SK-N-SH (cell line): ENCODE data around the gene TBC1D8. TPM values are rescaled to one million over a fixed set of nuclear protein-coding genes. Genes with fewer than 3 reads are reported as not detected.

Source experiments
- CTCF ChIA-PET: fragments of 300-600, 350-600 bp; formaldehyde crosslinking; extraction: SDS; loops from one replicate; lab custom pipeline; 2021; lab: Yijun Ruan, JAX
- POLR2A ChIA-PET: fragments of 350-600 bp; sonication (Branson Sonifier 250); formaldehyde crosslinking; extraction: SDS; loops from one replicate; lab custom pipeline; 2020; ENCODE audit warnings: antibody characterized with exemption, inconsistent platforms; lab: Yijun Ruan, JAX
- DNase-seq: peaks from one replicate; pipeline ENCODE4 v3.0.0; 2012
- H2AFZ ChIP-seq: fragments of 200-600 bp; sonication (generic); 2 replicates; pipeline ENCODE4 v1.8.1; 2016; ENCODE audit warnings: antibody characterized with exemption, mild to moderate bottlenecking, low read depth
- H3F3A ChIP-seq: fragments of 200-600 bp; sonication (generic); replicated peaks from 2 replicates; pipeline ENCODE3; 2016; ENCODE audit warnings: antibody characterized with exemption, mild to moderate bottlenecking; ENCODE audit not compliant: insufficient read depth
- H3K27ac ChIP-seq, 2 experiments: fragments of 200-500 bp in 1 of 2; fragments of 200-600 bp in 1 of 2; sonication (Bioruptor generic) in 1 of 2; sonication (generic), shearing (Covaris generic) in 1 of 2; 2 replicates each; pipeline versions ENCODE4 v1.5.1 to v1.6.1; 2014 to 2016; ENCODE audit warnings: low read depth in 2 of 2, inconsistent platforms in 1 of 2, low read length in 1 of 2, mild to moderate bottlenecking in 1 of 2, mixed read lengths in 1 of 2
- H3K27me3 ChIP-seq: fragments of 200-600 bp; sonication (generic), shearing (Covaris generic); 2 replicates; pipeline ENCODE4 v1.6.1; 2016; ENCODE audit warnings: mixed run types; ENCODE audit not compliant: insufficient read depth
- H3K36me3 ChIP-seq, 2 experiments: fragments of 200-500 bp in 1 of 2; fragments of 200-600 bp in 1 of 2; sonication (Bioruptor generic) in 1 of 2; sonication (generic) in 1 of 2; replicated peaks in 1 of 2; 2 replicates each; pipeline versions ENCODE3 to v1.5.1; 2014 to 2016; ENCODE audit warnings: low read length in 1 of 2, mild to moderate bottlenecking in 1 of 2; ENCODE audit not compliant: insufficient read depth in 2 of 2, control insufficient read depth in 1 of 2
- H3K4me1 ChIP-seq, 2 experiments: fragments of 200-500 bp in 1 of 2; fragments of 200-600 bp in 1 of 2; sonication (Bioruptor generic) in 1 of 2; sonication (generic), shearing (Covaris generic) in 1 of 2; 2 replicates each; pipeline versions ENCODE4 v1.5.1 to v1.6.1; 2014 to 2016; ENCODE audit warnings: low read depth in 1 of 2, low read length in 1 of 2, mixed run types in 1 of 2; ENCODE audit not compliant: insufficient read depth in 2 of 2, control insufficient read depth in 1 of 2
- H3K4me2 ChIP-seq: fragments of 200-600 bp; sonication (generic), shearing (Covaris generic); 2 replicates; pipeline ENCODE4 v1.6.1; 2017; ENCODE audit warnings: mixed run types
- H3K4me3 ChIP-seq, 2 experiments: fragments of 200-500 bp in 1 of 2; fragments of 200-600 bp in 1 of 2; sonication (Bioruptor generic) in 1 of 2; sonication (generic), shearing (Covaris generic) in 1 of 2; 2 replicates each; pipeline versions ENCODE4 v1.5.1 to v1.8.1; 2014 to 2016; ENCODE audit warnings: low read depth in 2 of 2, inconsistent platforms in 1 of 2, low read length in 1 of 2, mild to moderate bottlenecking in 1 of 2, mixed read lengths in 1 of 2, moderate library complexity in 1 of 2
- H3K79me2 ChIP-seq: fragments of 200-600 bp; sonication (generic); 2 replicates; pipeline ENCODE4 v1.8.1; 2017; ENCODE audit warnings: mild to moderate bottlenecking; ENCODE audit not compliant: insufficient read depth
- H3K9ac ChIP-seq: fragments of 200-600 bp; sonication (generic); 2 replicates; pipeline ENCODE4 v1.6.1; 2017; ENCODE audit warnings: mixed run types
- H3K9me2 ChIP-seq: fragments of 200-600 bp; sonication (generic); 2 replicates; pipeline ENCODE4 v1.6.1; 2017; ENCODE audit warnings: mixed run types
- H3K9me3 ChIP-seq: fragments of 200-600 bp; sonication (generic); 2 replicates; pipeline ENCODE4 v1.6.1; 2017; ENCODE audit warnings: mixed run types, mild to moderate bottlenecking, moderate library complexity
- H4K20me1 ChIP-seq: fragments of 200-600 bp; sonication (generic); 2 replicates; pipeline ENCODE4 v1.6.1; 2017; ENCODE audit warnings: mild to moderate bottlenecking, mixed run types; ENCODE audit not compliant: insufficient read depth
- CHD2 ChIP-seq: fragments of 150-350 bp; IDR thresholded peaks from 2 replicates; pipeline ENCODE4 v1.6.1; 2018; ENCODE audit warnings: low read length; ENCODE audit not compliant: partially characterized antibody
- ELF1 ChIP-seq: IDR thresholded peaks from 2 replicates; pipeline ENCODE4 v1.4.0; 2012
- FOSL2 ChIP-seq: IDR thresholded peaks from 2 replicates; pipeline ENCODE4 v1.4.0; 2012; ENCODE audit warnings: low read depth, mild to moderate bottlenecking, moderate library complexity, borderline replicate concordance
- GATA2 ChIP-seq: sonication (generic); formaldehyde crosslinking; IDR thresholded peaks from 2 replicates; pipeline ENCODE4 v1.5.0; 2020; ENCODE audit warnings: mild to moderate bottlenecking, missing genetic modification reagents
- MXI1 ChIP-seq: IDR thresholded peaks from 2 replicates; pipeline ENCODE4 v1.6.1; 2012; ENCODE audit warnings: mild to moderate bottlenecking, low read depth, low read length, improper control_type of control experiment
- RCOR1 ChIP-seq: fragments of 150-350 bp; IDR thresholded peaks from 2 replicates; pipeline ENCODE4 v1.6.1; 2017; ENCODE audit warnings: antibody characterized with exemption, low read length
- SMC3 ChIP-seq: IDR thresholded peaks from 2 replicates; pipeline ENCODE4 v1.6.1; 2012; ENCODE audit warnings: low read depth, low read length, improper control_type of control experiment
- TAF1 ChIP-seq: IDR thresholded peaks from 2 replicates; pipeline ENCODE4 v1.6.1; 2012; ENCODE audit warnings: low read depth, mild to moderate bottlenecking, low read length, moderate library complexity, borderline replicate concordance
- YY1 ChIP-seq: IDR thresholded peaks from 2 replicates; pipeline ENCODE4 v1.4.0; 2012; ENCODE audit warnings: low read depth, mild to moderate bottlenecking
- WGBS: methylation state at CpG from one replicate; pipeline ENCODE4 v1.1.6; 2017; ENCODE audit warnings: low lambda C conversion rate; 5-methylcytosine and 5-hydroxymethylcytosine counted together
- polyA plus RNA-seq, 3 experiments: library from polyadenylated mRNA; depleted of rRNA; stranded (reverse); fragments of >200 nt; gene quantifications; 2 replicates each; pipeline ENCODE4 v1.2.3, GENCODE V29; 2012
- TF ChIP-seq, protein P1 (sequence below): fragments of 150-350 bp; IDR thresholded peaks from 2 replicates; pipeline ENCODE4 v1.6.1; 2016; ENCODE audit warnings: mild to moderate bottlenecking, low read depth, low read length
- TF ChIP-seq, protein P2 (sequence below): IDR thresholded peaks from 2 replicates; pipeline ENCODE4; 2012

The TBC1D8 gene
- polyA plus RNA-seq, 1 of the 3 experiments (the other 2 are of a cell fraction): 5.3 TPM

DNA sequence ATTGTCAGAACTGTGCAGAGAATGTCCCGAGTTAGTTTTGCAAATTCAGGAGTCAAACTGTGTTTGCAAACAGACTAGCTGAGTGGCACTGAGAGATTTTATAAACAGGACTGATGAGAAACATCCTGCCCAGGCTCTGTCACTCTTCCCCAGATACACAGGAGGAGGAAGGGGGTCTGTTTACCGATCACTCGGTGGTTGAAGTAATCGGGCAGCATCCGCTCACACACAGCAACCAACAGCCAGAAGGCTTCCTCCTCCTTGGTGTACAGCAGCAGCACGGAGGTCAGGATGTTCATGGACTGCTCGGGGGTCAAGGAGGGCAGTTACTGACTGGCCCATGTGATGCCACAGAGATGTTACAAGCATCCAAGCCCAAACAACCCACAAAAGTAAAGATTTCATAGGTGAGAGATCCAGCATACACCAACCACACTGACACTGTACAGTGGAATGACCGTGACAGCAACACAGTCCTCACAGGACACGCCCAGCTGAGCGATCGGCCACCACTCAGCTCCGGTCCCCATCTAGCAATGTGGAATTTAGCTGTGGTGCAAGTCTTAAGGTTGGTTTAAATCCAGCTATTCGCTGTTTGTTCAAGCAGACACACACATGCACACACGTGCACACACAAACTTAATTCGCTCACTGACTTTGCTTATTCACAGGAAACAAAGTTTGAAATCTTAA lies 119.0 kb downstream of the TBC1D8 start:
- POLR2A ChIA-PET: interaction anchor here (1.0 kb wide), 1 partner anchor 30 kb away, joined by 3 read pairs; the partner anchor contains the start of gene RPL31
- Histone ChIP-seq H3K79me2 (no peaks in the 10 kb centered on the region), H3K9me2 (no peaks in the 10 kb centered on the region), H2AFZ (no peak overlapping the region), H3K36me3 (no peaks in the 10 kb centered on the region), H3K4me2 (no peak overlapping the region), H3K9ac (no peak overlapping the region), H4K20me1 (no peaks in the 10 kb centered on the region), H3K27me3 (no peaks in the 10 kb centered on the region), H3K27ac (no peak overlapping the region), H3F3A (no peaks in the 10 kb centered on the region), H3K4me1 (no peaks in the 10 kb centered on the region; a peak in 1 of 4 replicates), H3K9me3 (no peaks in the 10 kb centered on the region), H3K4me3 (no peak overlapping the region)
- no peak for DNase-seq
- 95% methylated on average over 15 of the region's 15 CpGs for WGBS
- TF ChIP-seq, protein P1, sequence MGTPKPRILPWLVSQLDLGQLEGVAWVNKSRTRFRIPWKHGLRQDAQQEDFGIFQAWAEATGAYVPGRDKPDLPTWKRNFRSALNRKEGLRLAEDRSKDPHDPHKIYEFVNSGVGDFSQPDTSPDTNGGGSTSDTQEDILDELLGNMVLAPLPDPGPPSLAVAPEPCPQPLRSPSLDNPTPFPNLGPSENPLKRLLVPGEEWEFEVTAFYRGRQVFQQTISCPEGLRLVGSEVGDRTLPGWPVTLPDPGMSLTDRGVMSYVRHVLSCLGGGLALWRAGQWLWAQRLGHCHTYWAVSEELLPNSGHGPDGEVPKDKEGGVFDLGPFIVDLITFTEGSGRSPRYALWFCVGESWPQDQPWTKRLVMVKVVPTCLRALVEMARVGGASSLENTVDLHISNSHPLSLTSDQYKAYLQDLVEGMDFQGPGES: no peak
- no peak for TF ChIP-seq MXI1
- no peak for TF ChIP-seq YY1
- TF ChIP-seq TAF1: no peak
- TF ChIP-seq GATA2 (CRISPR knock-in tag): no peak
- no peak for TF ChIP-seq CHD2
- CTCF ChIA-PET: interaction anchor here (0.9 to 2.5 kb wide), 4 partner anchors 20 to 173 kb away, joined by 4 to 11 read pairs (median 6); no protein-coding TSS in a partner anchor

DNA sequence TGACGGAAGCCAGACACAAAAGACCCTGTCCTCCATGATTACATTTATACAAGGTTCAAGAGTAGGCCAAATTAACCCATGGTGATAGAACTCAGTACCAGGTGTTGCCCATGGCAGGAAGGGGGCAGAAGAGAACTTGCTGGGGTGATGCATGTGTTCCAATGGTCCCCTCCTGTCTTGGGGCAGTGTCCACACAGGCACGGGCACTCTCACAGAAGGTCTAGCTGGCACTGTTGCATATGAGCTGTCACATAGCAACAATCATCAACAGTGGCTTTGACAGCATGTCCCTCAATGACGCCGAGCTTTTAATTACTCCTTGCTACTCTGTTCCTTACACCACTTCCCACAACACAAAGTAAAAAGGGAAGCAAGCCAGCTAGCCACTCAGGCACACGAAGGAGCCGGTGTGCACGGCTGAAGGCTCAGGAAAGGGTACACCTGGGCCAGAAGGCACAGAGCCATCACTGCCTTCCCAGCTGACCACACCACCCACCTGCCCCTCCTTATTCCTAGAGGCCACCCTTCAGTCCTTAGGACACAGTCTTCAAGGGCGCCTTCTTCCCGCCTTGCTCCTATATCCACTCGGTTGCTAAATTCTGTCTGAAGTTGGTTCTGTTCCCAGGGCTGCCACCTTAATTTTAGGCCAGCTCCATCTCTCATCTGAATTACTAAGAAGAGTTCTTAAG lies 120.2 kb downstream of the TBC1D8 start:
- no peaks in the 10 kb centered on the region for H3F3A ChIP-seq
- no peaks in the 10 kb centered on the region for H3K36me3 ChIP-seq
- H2AFZ ChIP-seq: no peak overlapping the region
- ChIA-PET CTCF (interaction anchor here (0.7 to 2.5 kb wide), 6 partner anchors 18 to 263 kb away, joined by 3 to 11 read pairs (median 4); partner anchors contain the start of gene TBC1D8), POLR2A (no interaction called here)
- no peaks in the 10 kb centered on the region for H4K20me1 ChIP-seq
- H3K27me3 ChIP-seq: no peaks in the 10 kb centered on the region
- no peak overlapping the region for H3K4me2 ChIP-seq
- H3K9ac ChIP-seq: no peak overlapping the region
- DNase-seq: no peak
- TF ChIP-seq SMC3 (no peak), RCOR1 (no peak), ELF1 (no peak), FOSL2 (no peak)
- TF ChIP-seq, protein P2, sequence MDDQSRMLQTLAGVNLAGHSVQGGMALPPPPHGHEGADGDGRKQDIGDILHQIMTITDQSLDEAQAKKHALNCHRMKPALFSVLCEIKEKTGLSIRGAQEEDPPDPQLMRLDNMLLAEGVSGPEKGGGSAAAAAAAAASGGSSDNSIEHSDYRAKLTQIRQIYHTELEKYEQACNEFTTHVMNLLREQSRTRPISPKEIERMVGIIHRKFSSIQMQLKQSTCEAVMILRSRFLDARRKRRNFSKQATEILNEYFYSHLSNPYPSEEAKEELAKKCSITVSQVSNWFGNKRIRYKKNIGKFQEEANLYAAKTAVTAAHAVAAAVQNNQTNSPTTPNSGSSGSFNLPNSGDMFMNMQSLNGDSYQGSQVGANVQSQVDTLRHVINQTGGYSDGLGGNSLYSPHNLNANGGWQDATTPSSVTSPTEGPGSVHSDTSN: no peak
- WGBS: 83% methylated on average over 10 of the region's 10 CpGs
- H3K4me1 ChIP-seq: no peaks in the 10 kb centered on the region; a peak in 1 of 4 replicates
- H3K9me2 ChIP-seq: no peaks in the 10 kb centered on the region
- no peak overlapping the region for H3K27ac ChIP-seq
- no peak overlapping the region for H3K4me3 ChIP-seq
- H3K9me3 ChIP-seq: no peaks in the 10 kb centered on the region
- H3K79me2 ChIP-seq: no peaks in the 10 kb centered on the region
